ENCODE results near the gene LDB1. TPM values are rescaled to one million over a fixed set of nuclear protein-coding genes. Genes with fewer than 3 reads are reported as not detected.

Gene LDB1
- total and polyA plus RNA-seq, 12 donors = 21.9 to 63.8 (median 53.3) TPM

- H3K27me3 ChIP-seq = no peaks in the 10 kb centered on the region
- 93 to 94% methylated on average over 13 of the region's 13 CpGs for WGBS, 2 donors
- H3K36me3 ChIP-seq = peaks cover 0 to 76% (median 25%) of the 10 kb centered on the region in 9 donors
- ATAC-seq (no peak), DNase-seq (no peak)
- H3K27ac ChIP-seq = no peak overlapping the region
- H3K4me1 ChIP-seq = peaks cover 4 to 19% (median 9%) of the 10 kb centered on the region in 9 donors
- TF ChIP-seq CTCF (IDR thresholded peaks at IDR 0.05) = no peak
- H3K4me3 ChIP-seq = no peak overlapping the region
- H3K9me3 ChIP-seq = no peaks in the 10 kb centered on the region
- intact Hi-C loops (cut with DNase I) = no loop called here
These were observed 28.1 kb upstream of the LDB1 start for GRCh38 chr10:102148275-102148674.

- no peaks in the 10 kb centered on the region for H3K27me3 ChIP-seq
- DNase-seq (no peak), ATAC-seq (no peak)
- H3K4me3 ChIP-seq = no peak overlapping the region
- intact Hi-C loops (cut with DNase I) = no loop called here
- no peaks in the 10 kb centered on the region for H3K9me3 ChIP-seq
- 93 to 100% methylated on average over 1 of the region's 1 CpG for WGBS, 2 donors
- TF ChIP-seq CTCF (IDR thresholded peaks at IDR 0.05) = no peak
- no peak overlapping the region for H3K27ac ChIP-seq
- H3K36me3 ChIP-seq = peaks cover 0 to 83% (median 29%) of the 10 kb centered on the region in 9 donors
- H3K4me1 ChIP-seq = peaks cover 0 to 14% (median 4%) of the 10 kb centered on the region in 9 donors
These were observed 27.4 kb upstream of the LDB1 start for GRCh38 chr10:102147561-102147960.

- WGBS, 2 donors = 92 to 95% methylated on average over 17 of the region's 17 CpGs
- intact Hi-C loops (cut with DNase I) = no loop called here
- Histone ChIP-seq H3K27me3 (no peaks in the 10 kb centered on the region), H3K36me3 (peaks cover 0 to 89% (median 30%) of the 10 kb centered on the region in 9 donors), H3K9me3 (no peaks in the 10 kb centered on the region), H3K27ac (no peak overlapping the region), H3K4me3 (no peak overlapping the region), H3K4me1 (peaks cover 0 to 14% (median 4%) of the 10 kb centered on the region in 9 donors)
- no peak for TF ChIP-seq CTCF (IDR thresholded peaks at IDR 0.05)
- no peak for DNase-seq
- ATAC-seq = no peak
These were observed 26.8 kb upstream of the LDB1 start for GRCh38 chr10:102146971-102147428.

- WGBS, 2 donors = 81 to 88% methylated on average over 4 of the region's 4 CpGs
- peaks cover 3 to 90% (median 49%) of the 10 kb centered on the region in 9 donors for H3K36me3 ChIP-seq
- H3K4me3 ChIP-seq = no peak overlapping the region
- DNase-seq = no peak
- TF ChIP-seq CTCF (IDR thresholded peaks at IDR 0.05) = no peak
- H3K27ac ChIP-seq = no peak overlapping the region
- peaks cover 0 to 14% (median 7%) of the 10 kb centered on the region in 9 donors for H3K4me1 ChIP-seq
- no peaks in the 10 kb centered on the region for H3K9me3 ChIP-seq
- intact Hi-C loops (cut with DNase I) = no loop called here
- no peaks in the 10 kb centered on the region for H3K27me3 ChIP-seq
- ATAC-seq = no peak
These were observed 21.5 kb upstream of the LDB1 start for GRCh38 chr10:102141583-102142107.
